ENCODE measurements around the gene CDK11A.

- TF ChIP-seq POLR2AphosphoS5 (IDR thresholded peaks at IDR 0.05; ENCODE audit: borderline replicate concordance, low read depth, low read length) (no peak), EZH2 (IDR thresholded peaks at IDR 0.05) (no peak)
Measured at GRCh38 chr1:1665815-1666251, 58.3 kb downstream of the CDK11A start.

Measured in SK-N-MC (cell line).